ENCODE results near the gene COL11A2.

- TF ChIP-seq YY1 (IDR thresholded peaks at IDR 0.05; ENCODE audit: low read depth) (no peak), CREB1 (IDR thresholded peaks at IDR 0.05; ENCODE audit: low read depth) (no peak), EP300 (IDR thresholded peaks at IDR 0.05; ENCODE audit: borderline replicate concordance) (no peak), CEBPB (IDR thresholded peaks at IDR 0.05) (no peak), MAX (IDR thresholded peaks at IDR 0.05) (no peak), FOXM1 (IDR thresholded peaks at IDR 0.05; ENCODE audit: borderline replicate concordance, low read depth) (no peak), TCF12 (IDR thresholded peaks at IDR 0.05; ENCODE audit: low read depth) (no peak), REST (IDR thresholded peaks at IDR 0.05; ENCODE audit: low read depth) (no peak), TAF1 (IDR thresholded peaks at IDR 0.05; ENCODE audit: low read depth) (no peak), TEAD4 (IDR thresholded peaks at IDR 0.05) (no peak)
Observed at GRCh38 chr6:33128318-33128717, 63.9 kb downstream of the COL11A2 start.
